Measurements from ENCODE around the gene HK3. TPM values are rescaled to one million over a fixed set of nuclear protein-coding genes. Genes with fewer than 3 reads are reported as not detected.

HK3 gene
- total and polyA plus RNA-seq, 9 of the 15 experiments (the other 6 are each of a cell fraction or from before 2014, with no cell fraction given), result 0.16 TPM; not detected in 8

DNA sequence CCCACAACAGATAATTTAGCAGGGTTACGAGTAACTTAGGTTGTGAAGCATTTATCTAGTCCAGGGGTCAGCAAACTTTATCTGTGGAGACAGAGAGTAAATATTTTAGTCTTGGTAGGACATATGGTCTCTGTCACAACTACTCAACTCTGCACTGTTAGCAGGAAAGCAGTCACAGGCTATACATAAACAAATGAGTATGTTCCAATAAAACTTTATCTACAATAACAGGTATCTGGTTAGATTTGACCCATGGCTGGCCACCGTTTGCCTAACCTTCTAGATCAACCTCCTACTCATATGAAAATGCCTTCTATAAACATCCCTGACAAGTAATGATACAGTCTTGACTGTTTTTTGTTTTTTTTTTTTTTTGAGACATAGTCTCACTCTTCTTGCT is 13.0 kb upstream of the HK3 start:
- DNase-seq (ENCODE audit: extremely low read depth in 1 of 4, low spot score in 3 of 4) (peak in 1 of 4 experiments; percentile 14), ATAC-seq (peak; percentile 67), FAIRE-seq (no peak)
- BruUV-seq (replicated peaks), result no TSS peak
- POLR2A ChIA-PET, result interaction anchor here (0.6 to 3.6 kb wide), 4 partner anchors 10 to 126 kb away, joined by 3 to 28 read pairs (median 4); partner anchors contain the start of gene HK3
- CTCF ChIA-PET (ENCODE audit: low intra/inter-chr PET ratio), result no interaction called here
- H3K79me2 ChIP-seq (ENCODE audit: control insufficient read depth, insufficient read depth, low read length), result no peaks in the 10 kb centered on the region; the same call in 2 of the 3 replicates
- no peak overlapping the region for H3K4me3 ChIP-seq
- H3K4me2 ChIP-seq (ENCODE audit: insufficient read depth, low read length), result 0 out of 2 replicates have a peak overlapping the region, but pooled peaks have one; percentile 0
- peaks cover 0 to 24% of the 10 kb centered on the region in 2 experiments; a peak in 2 of 5 replicates for H3K4me1 ChIP-seq (replicated peaks in 1 of 2; ENCODE audit: control insufficient read depth in 2 of 2, insufficient read depth in 2 of 2, low read length in 2 of 2)
- no peaks in the 10 kb centered on the region; the same call in 1 of the 2 replicates for H4K20me1 ChIP-seq (replicated peaks; ENCODE audit: control insufficient read depth, insufficient read depth, low read length)
- H2AFZ ChIP-seq (ENCODE audit: low read depth, low read length), result no peak overlapping the region
- H3K27me3 ChIP-seq (ENCODE audit: control insufficient read depth in 2 of 2, insufficient read depth in 2 of 2, low read length in 2 of 2), result no peaks in the 10 kb centered on the region
- peaks cover 3% of the 10 kb centered on the region for H3K9me1 ChIP-seq (ENCODE audit: control insufficient read depth, insufficient read depth, low read length)
- H3K27ac ChIP-seq (ENCODE audit: extremely low read depth, low read depth, low read length), result no peak overlapping the region
- 10% methylated on average over 2 of the region's 2 CpGs for WGBS (ENCODE audit: insufficient coverage, low coverage, missing lambda C conversion rate)
- in situ Hi-C loops (cut with MboI) (no loop called here), intact Hi-C loops (cut with micrococcal nuclease) (no loop called here)
- no peak overlapping the region for H3K9ac ChIP-seq (ENCODE audit: insufficient read depth in 1 of 2, low read depth in 2 of 2, low read length in 2 of 2)
- peaks cover 62% of the 10 kb centered on the region for H3K36me3 ChIP-seq (ENCODE audit: control insufficient read depth, insufficient read depth, low read length)
- H3K9me3 ChIP-seq (replicated peaks; ENCODE audit: control insufficient read depth, insufficient read depth, low read depth, low read length), result no peaks in the 10 kb centered on the region
- TF ChIP-seq, protein P1, sequence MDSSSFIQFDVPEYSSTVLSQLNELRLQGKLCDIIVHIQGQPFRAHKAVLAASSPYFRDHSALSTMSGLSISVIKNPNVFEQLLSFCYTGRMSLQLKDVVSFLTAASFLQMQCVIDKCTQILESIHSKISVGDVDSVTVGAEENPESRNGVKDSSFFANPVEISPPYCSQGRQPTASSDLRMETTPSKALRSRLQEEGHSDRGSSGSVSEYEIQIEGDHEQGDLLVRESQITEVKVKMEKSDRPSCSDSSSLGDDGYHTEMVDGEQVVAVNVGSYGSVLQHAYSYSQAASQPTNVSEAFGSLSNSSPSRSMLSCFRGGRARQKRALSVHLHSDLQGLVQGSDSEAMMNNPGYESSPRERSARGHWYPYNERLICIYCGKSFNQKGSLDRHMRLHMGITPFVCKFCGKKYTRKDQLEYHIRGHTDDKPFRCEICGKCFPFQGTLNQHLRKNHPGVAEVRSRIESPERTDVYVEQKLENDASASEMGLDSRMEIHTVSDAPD (CRISPR knock-in tag; IDR thresholded peaks at IDR 0.05), result no peak
- no peak for TF ChIP-seq NR2F6 (CRISPR knock-in tag; IDR thresholded peaks at IDR 0.05)
- no peak for TF ChIP-seq CBX2 (IDR thresholded peaks at IDR 0.05; ENCODE audit: insufficient read depth, low read length, poor library complexity, severe bottlenecking)
- no peak for TF ChIP-seq ZNF140 (CRISPR knock-in tag; IDR thresholded peaks at IDR 0.05)
- TF ChIP-seq SMARCA5 (IDR thresholded peaks at IDR 0.05), result no peak
- TF ChIP-seq TAL1 (IDR thresholded peaks at IDR 0.05), result peak; percentile 39; the same call in 1 of the 2 replicates
- no peak for TF ChIP-seq MED1 (CRISPR knock-in tag; IDR thresholded peaks at IDR 0.05; ENCODE audit: borderline replicate concordance)
- TF ChIP-seq, protein P2, sequence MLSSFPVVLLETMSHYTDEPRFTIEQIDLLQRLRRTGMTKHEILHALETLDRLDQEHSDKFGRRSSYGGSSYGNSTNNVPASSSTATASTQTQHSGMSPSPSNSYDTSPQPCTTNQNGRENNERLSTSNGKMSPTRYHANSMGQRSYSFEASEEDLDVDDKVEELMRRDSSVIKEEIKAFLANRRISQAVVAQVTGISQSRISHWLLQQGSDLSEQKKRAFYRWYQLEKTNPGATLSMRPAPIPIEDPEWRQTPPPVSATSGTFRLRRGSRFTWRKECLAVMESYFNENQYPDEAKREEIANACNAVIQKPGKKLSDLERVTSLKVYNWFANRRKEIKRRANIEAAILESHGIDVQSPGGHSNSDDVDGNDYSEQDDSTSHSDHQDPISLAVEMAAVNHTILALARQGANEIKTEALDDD (IDR thresholded peaks at IDR 0.05), result peak; percentile 91
- TF ChIP-seq CBFA2T2 (conservative IDR thresholded peaks at IDR 0.05), result peak; percentile 28; the same call in 1 of the 2 replicates
- TF ChIP-seq ARID1B (IDR thresholded peaks at IDR 0.05), result 0 out of 2 replicates have a peak, but pooled peaks have one; percentile 18
- no peak for TF ChIP-seq RNF2 (IDR thresholded peaks at IDR 0.05)
- no peak for TF ChIP-seq ILK (tag; IDR thresholded peaks at IDR 0.05; ENCODE audit: borderline replicate concordance, low read depth)
- TF ChIP-seq, protein P3, sequence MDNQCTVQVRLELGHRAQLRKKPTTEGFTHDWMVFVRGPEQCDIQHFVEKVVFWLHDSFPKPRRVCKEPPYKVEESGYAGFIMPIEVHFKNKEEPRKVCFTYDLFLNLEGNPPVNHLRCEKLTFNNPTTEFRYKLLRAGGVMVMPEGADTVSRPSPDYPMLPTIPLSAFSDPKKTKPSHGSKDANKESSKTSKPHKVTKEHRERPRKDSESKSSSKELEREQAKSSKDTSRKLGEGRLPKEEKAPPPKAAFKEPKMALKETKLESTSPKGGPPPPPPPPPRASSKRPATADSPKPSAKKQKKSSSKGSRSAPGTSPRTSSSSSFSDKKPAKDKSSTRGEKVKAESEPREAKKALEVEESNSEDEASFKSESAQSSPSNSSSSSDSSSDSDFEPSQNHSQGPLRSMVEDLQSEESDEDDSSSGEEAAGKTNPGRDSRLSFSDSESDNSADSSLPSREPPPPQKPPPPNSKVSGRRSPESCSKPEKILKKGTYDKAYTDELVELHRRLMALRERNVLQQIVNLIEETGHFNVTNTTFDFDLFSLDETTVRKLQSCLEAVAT (IDR thresholded peaks at IDR 0.05), result no peak
- no peak for TF ChIP-seq KDM1A (IDR thresholded peaks at IDR 0.05)
- TF ChIP-seq TAF15 (IDR thresholded peaks at IDR 0.05; ENCODE audit: low read depth, low read length), result no peak

All from K562 (cell line).